B cell (primary cell): Measurements from ENCODE around the gene TMEM143.

ENCODE experiments used
- CTCF ChIP-seq: fragments of 200-600 bp; IDR thresholded peaks from one replicate; pipeline ENCODE4 v1.8.0; 2022; ENCODE audit warnings: antibody characterized with exemption, mild to moderate bottlenecking
- EZH2 ChIP-seq: IDR thresholded peaks from 2 replicates; pipeline ENCODE4 v1.6.1; 2012; ENCODE audit warnings: borderline replicate concordance, low read depth, mild to moderate bottlenecking, moderate library complexity, low read length; ENCODE audit not compliant: insufficient read depth, poor library complexity, severe bottlenecking

- TF ChIP-seq CTCF (no peak), EZH2 (no peak)
Measured at GRCh38 chr19:48350856-48351255, 12.9 kb downstream of the TMEM143 start.
